ENCODE measurements around the gene EYA2.

EYA2 gene

GRCh38 chr20:46894579-46894958 is at the start of gene EYA2:
EYA2 (plus strand) TSS chr20:46894843; CDS start chr20:46990011, 95,168 bp downstream.
- Mint-ChIP-seq H3K27ac (no peak within 1 kb of the TSS), H3K4me3 (peak within 1 kb of the TSS in 1 of 2 donors; percentile 25), H3K4me1 (no peaks in the 10 kb centered on the region), H3K27me3 (peaks cover 66 to 78% of the 10 kb centered on the region in 2 donors), H3K36me3 (no peaks in the 10 kb centered on the region), H3K9me3 (peaks cover 4 to 5% of the 10 kb centered on the region in 2 donors)
- DNase-seq (no peak), ATAC-seq (replicated peaks) (no peak)

- no peaks in the 10 kb centered on the region for H3K36me3 Mint-ChIP-seq
- H3K4me1 Mint-ChIP-seq: no peaks in the 10 kb centered on the region
- no peak overlapping the region for H3K27ac Mint-ChIP-seq
- DNase-seq (no peak), ATAC-seq (replicated peaks) (no peak)
- no peak overlapping the region for H3K4me3 Mint-ChIP-seq
- H3K27me3 Mint-ChIP-seq: peaks cover 17 to 22% of the 10 kb centered on the region in 2 donors
- peaks cover 5 to 6% of the 10 kb centered on the region in 2 donors for H3K9me3 Mint-ChIP-seq
Observed at GRCh38 chr20:46844965-46845364, 49.7 kb upstream of the EYA2 start.

GRCh38 chr20:46849269-46849668 is 45.4 kb upstream of the EYA2 start:
- H3K4me3 Mint-ChIP-seq: no peak overlapping the region
- DNase-seq: no peak
- peaks cover 14 to 32% of the 10 kb centered on the region in 2 donors for H3K27me3 Mint-ChIP-seq
- H3K4me1 Mint-ChIP-seq: no peaks in the 10 kb centered on the region
- H3K27ac Mint-ChIP-seq: no peak overlapping the region
- ATAC-seq (replicated peaks): no peak
- no peaks in the 10 kb centered on the region for H3K36me3 Mint-ChIP-seq
- H3K9me3 Mint-ChIP-seq: peaks cover 5 to 11% of the 10 kb centered on the region in 2 donors

GRCh38 chr20:46849751-46850150 is 44.9 kb upstream of the EYA2 start:
- no peak overlapping the region for H3K4me3 Mint-ChIP-seq
- no peak for DNase-seq
- H3K27ac Mint-ChIP-seq: no peak overlapping the region
- ATAC-seq (replicated peaks): no peak
- no peaks in the 10 kb centered on the region for H3K4me1 Mint-ChIP-seq
- H3K27me3 Mint-ChIP-seq: peaks cover 11 to 32% of the 10 kb centered on the region in 2 donors
- no peaks in the 10 kb centered on the region for H3K36me3 Mint-ChIP-seq
- peaks cover 5 to 11% of the 10 kb centered on the region in 2 donors for H3K9me3 Mint-ChIP-seq

GRCh38 chr20:46850416-46850815 is 44.2 kb upstream of the EYA2 start:
- Mint-ChIP-seq H3K27me3 (peaks cover 10 to 32% of the 10 kb centered on the region in 2 donors), H3K4me1 (no peaks in the 10 kb centered on the region), H3K9me3 (peaks cover 5 to 11% of the 10 kb centered on the region in 2 donors), H3K27ac (no peak overlapping the region), H3K36me3 (no peaks in the 10 kb centered on the region), H3K4me3 (no peak overlapping the region)
- ATAC-seq (replicated peaks): no peak
- no peak for DNase-seq

- Mint-ChIP-seq H3K9me3 (peaks cover 2 to 11% of the 10 kb centered on the region in 2 donors), H3K4me1 (no peaks in the 10 kb centered on the region), H3K4me3 (no peak overlapping the region), H3K36me3 (no peaks in the 10 kb centered on the region), H3K27ac (no peak overlapping the region), H3K27me3 (peaks cover 10 to 32% of the 10 kb centered on the region in 2 donors)
- ATAC-seq (replicated peaks) (no peak), DNase-seq (no peak)
Observed at GRCh38 chr20:46850896-46851295, 43.7 kb upstream of the EYA2 start.

- Mint-ChIP-seq H3K9me3 (peaks cover 0 to 9% of the 10 kb centered on the region in 2 donors), H3K4me3 (no peak overlapping the region), H3K36me3 (no peaks in the 10 kb centered on the region), H3K27ac (no peak overlapping the region), H3K27me3 (peaks cover 10 to 32% of the 10 kb centered on the region in 2 donors), H3K4me1 (no peaks in the 10 kb centered on the region)
- ATAC-seq (replicated peaks) (no peak), DNase-seq (no peak)
Observed at GRCh38 chr20:46851746-46852145, 42.9 kb upstream of the EYA2 start.

GRCh38 chr20:46852313-46852712 is 42.3 kb upstream of the EYA2 start:
- Mint-ChIP-seq H3K36me3 (no peaks in the 10 kb centered on the region), H3K4me3 (no peak overlapping the region), H3K27ac (no peak overlapping the region), H3K27me3 (peaks cover 10 to 29% of the 10 kb centered on the region in 2 donors), H3K4me1 (no peaks in the 10 kb centered on the region), H3K9me3 (peaks cover 0 to 9% of the 10 kb centered on the region in 2 donors)
- DNase-seq (no peak), ATAC-seq (replicated peaks) (no peak)

GRCh38 chr20:46853926-46854325 is 40.7 kb upstream of the EYA2 start:
- DNase-seq: no peak
- no peak overlapping the region for H3K4me3 Mint-ChIP-seq
- no peak for ATAC-seq (replicated peaks)
- no peaks in the 10 kb centered on the region for H3K36me3 Mint-ChIP-seq
- no peak overlapping the region for H3K27ac Mint-ChIP-seq
- no peaks in the 10 kb centered on the region for H3K4me1 Mint-ChIP-seq
- H3K27me3 Mint-ChIP-seq: peaks cover 10 to 21% of the 10 kb centered on the region in 2 donors
- H3K9me3 Mint-ChIP-seq: peaks cover 0 to 5% of the 10 kb centered on the region in 2 donors

- ATAC-seq (replicated peaks) (no peak), DNase-seq (no peak)
- no peaks in the 10 kb centered on the region for H3K4me1 Mint-ChIP-seq
- no peak overlapping the region for H3K4me3 Mint-ChIP-seq
- peaks cover 4 to 5% of the 10 kb centered on the region in 2 donors for H3K9me3 Mint-ChIP-seq
- no peaks in the 10 kb centered on the region for H3K36me3 Mint-ChIP-seq
- no peak overlapping the region for H3K27ac Mint-ChIP-seq
- peaks cover 10 to 13% of the 10 kb centered on the region in 2 donors for H3K27me3 Mint-ChIP-seq
Observed at GRCh38 chr20:46857061-46857831, 37.4 kb upstream of the EYA2 start.

- peaks cover 29 to 42% of the 10 kb centered on the region in 2 donors for H3K27me3 Mint-ChIP-seq
- no peak overlapping the region for H3K27ac Mint-ChIP-seq
- H3K36me3 Mint-ChIP-seq: peaks cover 2 to 3% of the 10 kb centered on the region in 2 donors
- DNase-seq: no peak
- no peak for ATAC-seq (replicated peaks)
- H3K4me1 Mint-ChIP-seq: no peaks in the 10 kb centered on the region
- H3K9me3 Mint-ChIP-seq: peaks cover 9 to 13% of the 10 kb centered on the region in 2 donors
- no peak overlapping the region for H3K4me3 Mint-ChIP-seq
Observed at GRCh38 chr20:46865824-46866223, 28.8 kb upstream of the EYA2 start.

GRCh38 chr20:46870041-46870440 is 24.6 kb upstream of the EYA2 start:
- DNase-seq (no peak), ATAC-seq (replicated peaks) (no peak)
- no peak overlapping the region for H3K4me3 Mint-ChIP-seq
- H3K9me3 Mint-ChIP-seq: peaks cover 7 to 9% of the 10 kb centered on the region in 2 donors
- H3K4me1 Mint-ChIP-seq: no peaks in the 10 kb centered on the region
- H3K27me3 Mint-ChIP-seq: peaks cover 25 to 40% of the 10 kb centered on the region in 2 donors
- no peak overlapping the region for H3K27ac Mint-ChIP-seq
- H3K36me3 Mint-ChIP-seq: peaks cover 2 to 3% of the 10 kb centered on the region in 2 donors

GRCh38 chr20:46872328-46873211 is 22.1 kb upstream of the EYA2 start:
- Mint-ChIP-seq H3K4me1 (no peaks in the 10 kb centered on the region), H3K27me3 (peaks cover 18 to 33% of the 10 kb centered on the region in 2 donors), H3K9me3 (peaks cover 7 to 9% of the 10 kb centered on the region in 2 donors), H3K4me3 (no peak overlapping the region), H3K36me3 (peaks cover 2 to 3% of the 10 kb centered on the region in 2 donors), H3K27ac (no peak overlapping the region)
- DNase-seq (no peak), ATAC-seq (replicated peaks) (no peak)

GRCh38 chr20:46875059-46875458 is 19.6 kb upstream of the EYA2 start:
- Mint-ChIP-seq H3K4me1 (no peaks in the 10 kb centered on the region), H3K9me3 (peaks cover 0 to 1% of the 10 kb centered on the region in 2 donors), H3K27ac (no peak overlapping the region), H3K27me3 (peaks cover 6 to 39% of the 10 kb centered on the region in 2 donors), H3K4me3 (no peak overlapping the region), H3K36me3 (no peaks in the 10 kb centered on the region)
- ATAC-seq (replicated peaks) (no peak), DNase-seq (no peak)
